Aorta (tissue), 5 donors: ENCODE measurements around the gene ATAD3C. TPM values are rescaled to one million over a fixed set of nuclear protein-coding genes. Genes with fewer than 3 reads are reported as not detected.
"Not testable (repeated sequence)": the region's sequence is repeated elsewhere in the genome, so short reads cannot be mapped to it uniquely, and the experiment has no call there.

Experiments
- ATAC-seq: fragments of 200-7000 bp; cut with Tn5 transposase; one replicate; pipeline ENCODE4 v1.9.1; 2022; ENCODE audit warnings: moderate library complexity; ENCODE audit not compliant: low FRiP score
- DNase-seq, 2 donors: peaks; one replicate each; pipeline ENCODE4 v3.0.0-alpha.2; 2020
- H3K27ac ChIP-seq, 2 donors: one replicate each; pipeline ENCODE4 v1.5.1; 2013; ENCODE audit warnings: low read length in 2 of 2, mild to moderate bottlenecking in 2 of 2, moderate library complexity in 2 of 2, control low read depth in 1 of 2, inconsistent platforms in 1 of 2, low read depth in 1 of 2
- H3K27me3 ChIP-seq, 2 donors: one replicate each; pipeline ENCODE4 v1.6.1; 2013; ENCODE audit warnings: control low read depth in 1 of 2, low read length in 1 of 2, mild to moderate bottlenecking in 1 of 2, moderate library complexity in 1 of 2; ENCODE audit not compliant: insufficient read depth in 2 of 2, control insufficient read depth in 1 of 2
- H3K36me3 ChIP-seq, 2 donors: one replicate each; pipeline ENCODE4 v1.6.1; 2013; ENCODE audit warnings: control low read depth in 1 of 2, low read length in 1 of 2, mild to moderate bottlenecking in 1 of 2; ENCODE audit not compliant: insufficient read depth in 2 of 2, control insufficient read depth in 1 of 2
- H3K4me1 ChIP-seq, 2 donors: one replicate each; pipeline ENCODE4 v1.6.1; 2013; ENCODE audit warnings: low read length in 2 of 2, control low read depth in 1 of 2, mild to moderate bottlenecking in 1 of 2, moderate library complexity in 1 of 2; ENCODE audit not compliant: insufficient read depth in 2 of 2, control insufficient read depth in 1 of 2
- H3K4me3 ChIP-seq, 2 donors: one replicate each; pipeline ENCODE4 v1.5.1; 2013; ENCODE audit warnings: low read length in 2 of 2, control low read depth in 1 of 2, mild to moderate bottlenecking in 1 of 2
- H3K9me3 ChIP-seq: one replicate; pipeline ENCODE4 v1.6.1; 2013; ENCODE audit warnings: mild to moderate bottlenecking, low read length; ENCODE audit not compliant: control insufficient read depth
- WGBS, 2 donors: extraction: QIAGEN DNeasy Blood & Tissue Kit; methylation state at CpG; one replicate each; pipeline ENCODE4 v1.1.7; 2013; 5-methylcytosine and 5-hydroxymethylcytosine counted together
- intact Hi-C, 2 donors: fragments of 100-400 bp; cut with DNase I; formaldehyde crosslinking; loops; one replicate each; pipeline versions ENCODE4 v1.14.2 to v1.15.0; 2022
- long read RNA-seq, 2 donors: library from polyadenylated mRNA; unstranded; transcript quantifications; one replicate each; pipeline ENCODE4 v2.0.0, GENCODE V29; 2020 to 2021
- polyA plus RNA-seq, 2 donors: library from polyadenylated mRNA; stranded (reverse); fragments of 200-250 nt; gene quantifications; one replicate each; pipeline ENCODE4 v1.2.3, GENCODE V29; 2013
- total RNA-seq, 2 donors: library from RNA; stranded (reverse); fragmentation: NEBNext Ultra II Directional; extraction: Animal tissue kit (Norgen Biotek cat#: 25700); gene quantifications; one replicate each; pipeline ENCODE4 v1.2.1, GENCODE V29; 2021
- donor health status: healthy with polysubstance abuse.
- donor health status: Bipolar disorder and iron deficiency.
- donor health status: DM: no; HTN: no; CAD: no.
- donor health status: DM: no; HTN: no; CAD: no.
- donor health status: DM: yes; HTN: yes; CAD: no.

Gene ATAD3C, protein sequence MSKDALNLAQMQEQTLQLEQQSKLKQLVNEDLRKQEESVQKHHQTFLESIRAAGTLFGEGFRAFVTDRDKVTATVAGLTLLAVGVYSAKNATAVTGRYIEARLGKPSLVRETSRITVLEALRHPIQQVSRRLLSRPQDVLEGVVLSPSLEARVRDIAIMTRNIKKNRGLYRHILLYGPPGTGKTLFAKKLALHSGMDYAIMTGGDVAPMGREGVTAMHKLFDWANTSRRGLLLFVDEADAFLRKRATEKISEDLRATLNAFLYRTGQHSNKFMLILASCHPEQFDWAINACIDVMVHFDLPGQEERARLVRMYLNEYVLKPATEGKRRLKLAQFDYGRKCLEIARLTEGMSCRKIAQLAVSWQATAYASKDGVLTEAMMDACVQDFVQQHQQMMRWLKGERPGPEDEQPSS
- 1 to 10 TPM in 1 of 2 donors, under 1 TPM in 1; 0.42 to 5.5 TPM for total RNA-seq
- polyA plus RNA-seq: under 1 TPM in 1 of 2 donors, not detected in 1; 0.08 TPM
- long read RNA-seq, donor 1: 0 reads
- long read RNA-seq, donor 2, partial matches to known transcripts: 0 of 6 reads
- long read RNA-seq, donor 2, other reads (novel, unspliced or antisense): 4 of 6 reads

DNA sequence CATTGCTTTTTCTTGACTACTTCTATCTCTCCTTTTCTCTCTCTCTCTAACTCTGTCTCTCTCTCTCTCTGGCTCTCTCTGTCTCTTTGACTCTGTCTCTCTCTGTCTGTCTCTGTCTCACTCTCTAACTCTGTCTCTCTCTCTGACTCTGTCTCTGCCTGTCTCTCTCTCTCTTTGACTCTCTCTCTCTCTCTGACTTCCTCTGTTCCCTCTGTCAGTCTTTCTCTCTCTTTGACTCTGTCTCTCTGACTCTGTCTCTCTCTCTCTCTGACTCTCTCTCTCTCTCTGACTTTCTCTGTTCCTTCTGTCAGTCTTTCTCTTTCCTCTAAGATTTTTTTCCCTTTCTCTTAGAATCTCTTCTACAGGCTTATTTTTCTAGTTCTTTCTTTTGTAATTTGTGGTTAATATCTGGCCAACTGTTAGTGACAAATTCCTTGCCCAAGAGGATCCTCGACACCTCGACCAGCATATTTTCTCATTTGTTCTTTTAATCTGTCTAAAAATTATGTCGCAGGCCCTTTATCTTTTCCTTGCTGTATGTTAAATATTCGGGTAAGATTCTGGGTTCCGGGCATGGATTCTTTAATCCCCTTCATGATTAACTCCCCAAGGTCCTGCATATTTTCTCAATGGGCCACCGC is at the start of gene ATAD3C:
Gene ATAD3C (plus strand): TSS at position 591 of the 641 bp plus-strand sequence. CDS start 995 bp downstream, outside the sequence.
- no peak within 1 kb of the TSS for H3K27ac ChIP-seq
- H3K27me3 ChIP-seq: no peaks in the 10 kb centered on the region
- no peak within 1 kb of the TSS for H3K4me3 ChIP-seq
- H3K4me1 ChIP-seq: no peaks in the 10 kb centered on the region
- DNase-seq (no peak), ATAC-seq (no peak)
- H3K36me3 ChIP-seq: no peaks in the 10 kb centered on the region
- H3K9me3 ChIP-seq: no peaks in the 10 kb centered on the region
- intact Hi-C loops: no loop called here
- WGBS, 2 donors: 78 to 81% methylated on average over 6 of the region's 6 CpGs

DNA sequence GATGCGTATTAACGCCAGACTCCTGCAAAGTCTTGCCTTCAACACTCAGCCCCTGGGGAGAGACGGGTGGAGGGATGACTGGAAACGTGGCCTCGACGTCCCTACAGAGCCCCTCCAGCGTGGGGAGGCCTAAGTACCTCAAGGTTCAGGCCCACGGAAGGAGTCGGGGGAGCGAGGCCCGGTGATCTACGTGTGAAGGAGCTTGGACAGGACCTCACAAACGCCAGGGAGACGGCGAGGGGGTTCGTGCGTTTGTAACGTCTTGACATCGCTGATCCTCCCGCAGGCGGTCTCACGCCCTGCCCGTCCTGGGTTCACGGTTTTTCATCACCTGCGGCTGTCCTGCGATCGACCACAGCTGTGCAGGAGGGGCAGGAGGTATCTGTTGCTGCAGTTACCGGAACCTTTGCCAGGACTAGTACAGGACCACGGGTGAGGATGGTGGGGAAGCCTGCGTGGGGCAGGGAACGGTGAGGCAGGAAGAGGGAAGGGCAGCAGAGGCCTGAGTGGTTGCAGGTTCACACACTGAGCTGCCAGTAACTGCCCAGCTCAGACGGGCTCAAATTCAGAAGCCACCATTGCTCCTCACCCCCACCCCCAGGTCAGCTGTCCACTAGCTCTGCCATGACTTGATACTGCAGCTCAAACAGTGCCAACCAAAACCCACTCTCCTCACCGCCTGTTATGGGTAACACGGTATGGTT is 49.5 kb upstream of the ATAD3C start:
- peak; percentile 5 for ATAC-seq
- peak overlapping the region in 1 of 2 donors; percentile 57 for H3K27ac ChIP-seq
- no peak for DNase-seq
- no peaks in the 10 kb centered on the region for H3K4me1 ChIP-seq
- H3K4me3 ChIP-seq: peak overlapping the region; percentile 62 to 81
- no peaks in the 10 kb centered on the region for H3K9me3 ChIP-seq
- H3K36me3 ChIP-seq: peaks cover 0 to 2% of the 10 kb centered on the region in 2 donors
- WGBS, 2 donors: 3 to 4% methylated on average over 34 of the region's 34 CpGs
- intact Hi-C loops: no loop called here
- H3K27me3 ChIP-seq: no peaks in the 10 kb centered on the region

DNA sequence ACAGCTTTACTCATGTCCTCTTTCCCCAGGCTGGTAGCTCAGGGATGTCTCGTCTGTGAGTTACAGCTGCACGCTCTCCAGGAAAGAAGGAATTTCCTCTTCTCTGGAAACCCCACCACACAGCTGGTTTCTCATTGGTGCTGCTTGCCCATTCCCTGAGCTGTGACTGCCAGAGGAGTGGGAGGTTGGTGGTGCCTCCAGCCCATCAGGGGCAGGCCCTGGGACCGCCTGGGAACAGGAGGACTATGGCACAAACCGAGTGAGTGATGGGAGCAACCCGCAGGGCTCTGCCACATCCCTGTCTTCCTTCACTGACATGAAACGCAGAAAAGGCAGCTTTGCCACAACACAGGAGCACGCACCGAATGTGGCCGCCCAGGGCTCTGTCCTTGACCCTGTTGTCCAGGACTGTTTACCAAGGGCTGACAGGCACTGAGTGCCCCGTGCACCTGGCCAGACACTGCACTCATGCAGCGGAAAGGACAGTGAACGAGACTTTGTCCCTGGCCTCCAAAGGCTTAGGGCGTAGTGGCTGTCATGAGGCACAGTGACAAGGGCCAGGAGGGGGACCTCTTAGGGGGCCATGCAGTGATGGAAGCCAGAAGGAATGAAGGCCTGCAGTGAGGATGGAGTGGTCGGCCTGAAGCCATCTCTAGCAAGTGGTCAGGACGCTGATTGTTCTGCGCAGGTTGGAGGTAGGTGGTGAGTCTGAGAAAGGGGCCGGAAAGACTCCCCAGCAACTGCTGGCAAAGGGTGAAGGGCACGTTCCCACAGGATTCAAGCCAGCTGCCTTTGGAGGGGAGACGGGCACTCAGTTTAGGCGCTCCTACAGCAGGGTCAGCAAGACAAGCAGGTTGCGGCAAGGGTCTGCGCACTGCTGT is 48.7 kb upstream of the ATAD3C start:
- ATAC-seq: no peak

DNA sequence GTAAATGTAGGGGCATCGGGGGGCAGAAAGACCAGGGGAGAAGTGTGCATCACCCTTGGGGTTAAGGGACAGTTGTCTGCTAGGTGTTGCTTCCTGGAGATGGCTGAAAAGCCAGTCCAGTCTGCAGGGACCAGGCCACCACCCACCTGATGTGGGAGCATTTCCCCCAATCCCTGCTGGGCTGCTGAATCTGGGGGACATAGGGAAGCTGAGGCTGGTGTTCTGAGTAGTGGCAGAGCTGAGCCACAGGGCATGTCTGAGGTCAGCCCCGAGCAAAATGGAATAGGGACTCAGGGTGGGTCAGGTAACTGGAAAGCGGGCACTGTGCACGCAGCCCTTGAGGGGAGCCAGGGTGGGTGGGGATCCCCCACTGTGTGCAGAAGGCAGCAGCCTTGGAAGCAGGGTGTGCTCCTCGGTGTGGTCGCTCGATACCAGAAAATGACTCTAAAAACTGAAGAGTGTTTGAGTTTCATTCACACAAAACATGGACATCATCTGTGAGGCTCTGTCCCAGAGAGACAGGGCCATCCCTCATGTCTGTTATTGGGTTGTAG is 48.0 kb upstream of the ATAD3C start:
- no peaks in the 10 kb centered on the region for H3K4me1 ChIP-seq
- no peaks in the 10 kb centered on the region for H3K36me3 ChIP-seq
- 83 to 85% methylated on average over 7 of the region's 7 CpGs for WGBS, 2 donors
- no peak overlapping the region for H3K27ac ChIP-seq
- DNase-seq (no peak), ATAC-seq (no peak)
- intact Hi-C loops: no loop called here
- no peaks in the 10 kb centered on the region for H3K9me3 ChIP-seq
- no peak overlapping the region for H3K4me3 ChIP-seq
- no peaks in the 10 kb centered on the region for H3K27me3 ChIP-seq

More for the DNA sequence above, 48.7 kb upstream of the ATAD3C start:
- Histone ChIP-seq H3K9me3 (no peaks in the 10 kb centered on the region), H3K27me3 (no peaks in the 10 kb centered on the region), H3K27ac (no peak overlapping the region), H3K4me3 (no peak overlapping the region), H3K4me1 (no peaks in the 10 kb centered on the region), H3K36me3 (no peaks in the 10 kb centered on the region)
- WGBS, 2 donors: 72 to 73% methylated on average over 22 of the region's 22 CpGs
- intact Hi-C loops: no loop called here
- DNase-seq: no peak

DNA sequence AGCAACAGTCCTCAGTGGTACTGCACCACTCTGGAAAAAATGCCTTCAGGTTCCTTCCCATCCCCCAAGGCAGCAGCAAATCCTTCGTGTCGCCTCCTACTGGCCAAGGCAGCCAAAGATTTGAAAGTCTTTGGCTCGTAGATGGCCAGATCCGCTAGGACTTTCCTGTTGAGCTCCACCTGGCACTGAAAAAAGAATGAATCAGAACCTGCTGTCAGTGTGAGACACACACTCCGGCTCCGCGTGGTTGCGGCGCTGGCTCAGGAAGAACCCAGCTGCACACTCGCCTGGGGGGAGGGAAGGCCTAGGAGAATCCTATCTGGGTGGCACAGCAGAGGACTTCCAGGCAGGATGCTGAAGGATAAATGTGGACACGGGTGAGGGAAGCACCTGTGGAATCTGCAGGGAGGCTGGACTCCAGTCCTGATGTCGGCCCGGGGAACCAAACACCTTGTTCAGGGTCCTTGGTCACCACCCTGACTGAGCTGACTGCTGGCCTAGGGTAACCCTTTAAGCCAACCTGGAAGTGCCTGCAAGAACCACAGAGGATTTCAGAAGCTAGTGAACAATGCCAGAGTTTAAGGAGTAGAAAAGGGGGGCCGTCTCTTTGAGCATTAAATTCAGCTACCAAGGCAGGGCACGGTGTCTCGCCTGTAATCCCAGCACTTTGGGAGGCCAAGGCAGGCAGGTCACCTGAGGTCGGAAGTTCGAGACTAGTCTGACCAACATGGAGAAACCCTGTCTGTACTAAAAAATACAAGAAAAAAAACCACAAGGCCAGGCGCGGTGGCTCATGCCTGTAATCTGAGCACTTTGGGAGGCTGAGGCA is 47.2 kb upstream of the ATAD3C start:
- DNase-seq (no peak), ATAC-seq (no peak)
- Histone ChIP-seq H3K9me3 (no peaks in the 10 kb centered on the region), H3K27ac (no peak overlapping the region), H3K4me1 (no peaks in the 10 kb centered on the region), H3K27me3 (no peaks in the 10 kb centered on the region), H3K4me3 (no peak overlapping the region), H3K36me3 (no peaks in the 10 kb centered on the region)
- 63 to 67% methylated on average over 20 of the region's 20 CpGs for WGBS, 2 donors
- intact Hi-C loops: no loop called here

DNA sequence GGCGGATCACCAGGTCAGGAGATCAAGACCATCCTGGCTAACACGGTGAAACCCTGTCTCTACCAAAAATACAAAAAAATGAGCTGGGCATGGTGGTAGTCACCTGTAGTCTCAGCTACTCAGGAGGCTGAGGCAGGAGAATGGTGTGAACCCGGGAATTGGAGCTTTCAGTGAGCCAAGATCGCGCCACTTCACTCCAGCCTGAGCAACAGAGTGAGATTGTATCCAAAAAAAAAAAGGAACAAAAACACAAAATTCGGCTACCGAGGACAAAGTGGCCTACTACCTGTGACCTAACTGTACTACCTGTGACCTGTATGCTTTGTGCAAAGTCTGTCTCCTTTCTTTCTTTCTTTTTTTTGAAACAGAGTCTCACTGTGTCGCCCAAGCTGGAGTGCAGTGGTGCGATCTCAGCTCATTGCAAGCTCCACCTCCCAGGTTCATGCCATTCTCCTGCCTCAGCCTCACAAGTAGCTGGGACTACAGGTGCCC is 46.5 kb upstream of the ATAD3C start:
- H3K9me3 ChIP-seq, ATAC-seq, H3K36me3 ChIP-seq, H3K4me1 ChIP-seq, intact Hi-C loops, H3K27ac ChIP-seq, H3K27me3 ChIP-seq, DNase-seq, H3K4me3 ChIP-seq: not testable (repeated sequence)
- WGBS, 2 donors: 83 to 84% methylated on average over 9 of the region's 9 CpGs

DNA sequence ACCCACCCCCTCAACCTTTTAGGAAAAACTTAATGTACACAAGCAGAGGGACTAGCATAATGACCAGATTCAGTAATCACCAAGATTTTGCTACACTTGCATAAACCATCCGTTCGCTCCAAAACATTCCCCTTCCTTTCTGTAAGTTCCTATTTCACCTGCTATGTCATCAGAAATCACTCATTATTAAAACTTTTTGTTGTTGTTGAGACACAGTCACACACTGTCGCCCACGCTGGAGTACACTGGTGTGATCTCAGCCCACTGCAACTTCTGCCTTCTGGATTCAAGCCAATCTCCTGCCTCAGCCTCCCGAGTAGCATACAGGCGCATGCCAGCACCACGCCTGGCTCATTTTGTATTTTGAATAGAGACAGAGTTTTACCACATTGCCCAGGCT is 45.8 kb upstream of the ATAD3C start:
- ATAC-seq (no peak), DNase-seq (no peak)
- intact Hi-C loops: no loop called here
- Histone ChIP-seq H3K4me1 (no peaks in the 10 kb centered on the region), H3K4me3 (no peak overlapping the region), H3K36me3 (no peaks in the 10 kb centered on the region), H3K27ac (no peak overlapping the region), H3K9me3 (no peaks in the 10 kb centered on the region), H3K27me3 (no peaks in the 10 kb centered on the region)
- WGBS, 2 donors: 73 to 79% methylated on average over 7 of the region's 7 CpGs
